ENCODE results near the gene SYNGR4. TPM values are rescaled to one million over a fixed set of nuclear protein-coding genes. Genes with fewer than 3 reads are reported as not detected.
"Not testable (repeated sequence)": the region's sequence is repeated elsewhere in the genome, so short reads cannot be mapped to it uniquely, and the experiment has no call there.

Gene SYNGR4, protein sequence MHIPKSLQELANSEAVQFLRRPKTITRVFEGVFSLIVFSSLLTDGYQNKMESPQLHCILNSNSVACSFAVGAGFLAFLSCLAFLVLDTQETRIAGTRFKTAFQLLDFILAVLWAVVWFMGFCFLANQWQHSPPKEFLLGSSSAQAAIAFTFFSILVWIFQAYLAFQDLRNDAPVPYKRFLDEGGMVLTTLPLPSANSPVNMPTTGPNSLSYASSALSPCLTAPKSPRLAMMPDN
- not detected for total RNA-seq
- not detected for polyA plus RNA-seq
- long read RNA-seq, donor 1, result 0 reads
- long read RNA-seq, donor 2, result 0 reads
- long read RNA-seq, donor 3, result 0 reads

DNA sequence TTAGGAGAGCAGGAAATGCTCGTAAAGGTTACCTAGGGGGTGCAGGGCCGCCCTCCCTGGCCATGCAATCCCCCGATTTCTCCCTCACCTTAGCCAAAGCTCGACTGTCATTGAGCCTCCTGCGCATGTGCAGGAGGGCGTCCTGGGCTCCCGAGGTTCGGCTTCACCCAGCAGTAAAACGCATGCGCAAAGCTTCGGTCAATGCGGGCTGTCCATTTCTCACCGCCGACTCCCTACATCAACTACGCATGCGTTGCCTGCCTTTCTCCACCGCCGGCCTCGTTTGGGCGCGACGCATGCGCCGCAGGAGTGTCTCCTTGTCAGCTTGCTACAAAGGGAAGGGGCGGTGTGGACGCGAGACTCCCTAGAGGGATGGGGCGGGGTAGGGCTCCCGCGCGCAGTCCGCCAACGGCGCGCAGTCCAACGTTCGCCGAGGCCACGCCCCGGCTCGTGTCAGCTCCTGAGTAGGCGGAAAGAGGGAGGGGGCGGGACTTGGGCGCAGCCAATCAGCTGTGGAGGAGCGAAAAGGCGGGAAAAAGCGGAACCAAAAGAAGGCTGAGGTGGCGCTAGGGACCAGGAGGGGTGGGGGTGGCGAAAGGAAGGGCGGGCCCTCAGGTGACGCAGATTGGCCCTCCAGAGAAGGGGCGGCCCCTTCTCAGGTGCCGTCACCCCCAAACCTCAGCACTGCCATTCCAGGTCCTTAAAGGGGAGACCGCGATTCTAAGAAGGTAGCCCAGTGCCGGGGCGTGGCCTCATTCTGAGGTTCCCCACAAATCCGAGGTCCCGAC is at the start of gene SYNGR4, which contains the start of gene TMEM143:
TSS of gene SYNGR4 (plus strand) at position 558 of the 788 bp plus-strand sequence. CDS start 1,476 bp downstream, outside the sequence.
TSS of gene TMEM143 (minus strand) at position 131 of the 788 bp plus-strand sequence. CDS start at position 111, 20 bp downstream.
- intact Hi-C loops (cut with DNase I), result loop anchor here in 3 of 10 donors (2.0 to 5.0 kb wide), 2 partner anchors 27 to 42 kb away; partner anchors contain the start of gene KDELR1 (in 1 of the 3)
- H3K4me1 ChIP-seq, result peaks cover 0 to 18% (median 5%) of the 10 kb centered on the region in 12 donors
- peaks cover 0 to 8% (median 3%) of the 10 kb centered on the region in 9 donors for H3K36me3 ChIP-seq
- ATAC-seq, result peak; percentile 95 to 97 (median 96)
- H3K27me3 ChIP-seq, result no peaks in the 10 kb centered on the region
- no peak for TF ChIP-seq CTCF (IDR thresholded peaks at IDR 0.05)
- peak in 1 of 2 donors; percentile 59 for TF ChIP-seq POLR2A (IDR thresholded peaks at IDR 0.05)
- peak; percentile 99 to 100 (median 99) for DNase-seq
- H3K27ac ChIP-seq, result peak within 1 kb of the TSS; percentile 82 to 100 (median 95)
- H3K4me3 ChIP-seq, result peak within 1 kb of the TSS; percentile 57 to 85 (median 68)
- no peaks in the 10 kb centered on the region for H3K9me3 ChIP-seq
- 0 to 1% (median 1%) methylated on average over 48 to 59 of the region's 59 CpGs for WGBS, 4 donors

- Histone ChIP-seq H3K27me3 (no peaks in the 10 kb centered on the region), H3K27ac (no peak overlapping the region), H3K4me1 (peaks cover 0 to 12% (median 7%) of the 10 kb centered on the region in 12 donors), H3K9me3 (no peaks in the 10 kb centered on the region), H3K4me3 (no peak overlapping the region), H3K36me3 (no peaks in the 10 kb centered on the region)
- ATAC-seq (no peak), DNase-seq (no peak)
- intact Hi-C loops (cut with DNase I), result loop anchor here in 5 of 10 donors (5.0 to 10.0 kb wide), 2 partner anchors 269 to 272 kb away; no protein-coding TSS in a partner anchor
- TF ChIP-seq CTCF (IDR thresholded peaks at IDR 0.05) (no peak), POLR2A (IDR thresholded peaks at IDR 0.05) (no peak)
- 70 to 75% (median 71%) methylated on average over 7 of the region's 7 CpGs for WGBS, 4 donors
Measured at GRCh38 chr19:48315712-48316111, 48.5 kb upstream of the SYNGR4 start.

DNA sequence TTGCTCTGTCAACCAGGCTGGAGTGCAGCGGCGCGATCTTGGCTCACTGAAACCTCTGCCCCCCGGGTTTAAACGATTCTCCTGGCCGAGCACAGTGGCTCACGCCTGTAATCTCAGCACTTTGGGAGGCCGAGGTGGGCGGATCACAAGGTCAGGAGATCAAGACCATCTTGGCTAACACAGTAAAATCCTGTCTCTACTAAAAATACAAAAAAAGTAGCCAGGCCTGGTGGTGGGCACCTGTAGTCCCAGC is 46.5 kb upstream of the SYNGR4 start:
- 72 to 87% (median 80%) methylated on average over 9 of the region's 9 CpGs for WGBS, 4 donors
- not testable (repeated sequence) for DNase-seq, H3K27me3 ChIP-seq, H3K4me3 ChIP-seq, ATAC-seq, H3K9me3 ChIP-seq, H3K36me3 ChIP-seq, H3K27ac ChIP-seq
- intact Hi-C loops (cut with DNase I), result loop anchor here in 5 of 10 donors (5.0 to 10.0 kb wide), 2 partner anchors 267 to 270 kb away; no protein-coding TSS in a partner anchor
- H3K4me1 ChIP-seq, result peaks cover 0 to 25% (median 14%) of the 10 kb centered on the region in 12 donors

- Histone ChIP-seq H3K36me3 (no peaks in the 10 kb centered on the region), H3K9me3 (no peaks in the 10 kb centered on the region), H3K4me3 (no peak overlapping the region), H3K27me3 (no peaks in the 10 kb centered on the region), H3K27ac (no peak overlapping the region), H3K4me1 (peaks cover 0 to 32% (median 17%) of the 10 kb centered on the region in 12 donors)
- TF ChIP-seq CTCF (IDR thresholded peaks at IDR 0.05) (no peak), POLR2A (IDR thresholded peaks at IDR 0.05) (no peak)
- intact Hi-C loops (cut with DNase I), result loop anchor here in 5 of 10 donors (5.0 to 10.0 kb wide), 2 partner anchors 266 to 269 kb away; no protein-coding TSS in a partner anchor
- WGBS, 4 donors, result 93 to 99% (median 95%) methylated on average over 21 of the region's 21 CpGs
- no peak for ATAC-seq
- no peak for DNase-seq
Measured at GRCh38 chr19:48318286-48318987, 45.7 kb upstream of the SYNGR4 start.

Measured in heart left ventricle (tissue), 16 donors.